ENCODE data around the gene OXNAD1.
A peak's percentile ranks its signal among the peaks of the same experiment; 100 is the strongest.
"Not testable (repeated sequence)": the region's sequence is repeated elsewhere in the genome, so short reads cannot be mapped to it uniquely, and the experiment has no call there.

OXNAD1 gene

GRCh38 chr3:16303037-16303575 is 38.1 kb downstream of the OXNAD1 start:
- no peak for DNase-seq (ENCODE audit: low read depth in 2 of 2)

DNA sequence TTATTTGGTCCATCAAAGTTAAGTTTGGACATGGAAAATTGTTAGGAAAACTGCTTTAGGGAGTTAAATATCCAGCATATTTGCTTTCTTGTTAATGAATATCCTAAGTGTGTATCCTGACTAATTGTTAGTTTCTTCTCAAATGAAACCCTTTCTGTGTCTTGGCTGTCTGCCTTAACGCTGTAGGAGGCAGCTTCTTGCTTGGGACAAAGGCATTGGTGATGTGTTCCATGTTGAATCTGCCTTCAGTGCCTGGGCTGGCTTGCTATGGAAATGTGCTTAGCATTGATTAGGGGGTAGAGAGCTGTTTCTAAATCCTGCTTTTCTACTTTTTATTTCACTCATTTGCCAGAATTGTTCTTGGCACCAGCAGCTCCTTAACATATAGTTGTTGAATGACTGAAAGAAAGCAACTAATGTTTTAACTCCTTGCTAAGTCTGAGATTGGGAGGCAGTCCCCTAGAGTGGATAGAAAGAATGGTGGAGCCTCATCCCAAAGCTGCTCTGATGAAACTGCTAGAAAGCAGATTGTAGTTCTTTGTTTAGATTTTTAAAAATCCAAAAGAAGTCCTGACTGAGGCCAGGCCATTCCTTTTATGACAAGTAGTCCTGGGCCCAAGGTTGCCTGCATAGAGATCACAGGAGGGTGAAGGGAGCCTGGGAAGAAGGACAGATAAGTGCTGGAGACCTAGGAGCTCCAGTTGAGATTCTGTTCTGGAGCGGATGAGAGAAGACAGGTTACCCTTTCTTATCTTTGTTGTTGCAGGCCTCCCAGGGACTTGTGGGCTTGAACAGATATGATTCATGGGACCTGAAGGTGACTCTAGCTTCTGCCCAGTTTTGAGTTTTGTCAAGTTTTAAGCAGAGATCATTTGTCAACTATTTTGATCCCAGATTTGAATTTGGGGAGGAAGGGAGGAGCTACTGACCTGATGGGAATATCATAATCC is 39.3 kb downstream of the OXNAD1 start:
- DNase-seq (ENCODE audit: low read depth in 2 of 2) = no peak

GRCh38 chr3:16305111-16305541 is 40.1 kb downstream of the OXNAD1 start:
- DNase-seq (ENCODE audit: low read depth in 2 of 2) = peak in 1 of 2 donors; percentile 35

DNA sequence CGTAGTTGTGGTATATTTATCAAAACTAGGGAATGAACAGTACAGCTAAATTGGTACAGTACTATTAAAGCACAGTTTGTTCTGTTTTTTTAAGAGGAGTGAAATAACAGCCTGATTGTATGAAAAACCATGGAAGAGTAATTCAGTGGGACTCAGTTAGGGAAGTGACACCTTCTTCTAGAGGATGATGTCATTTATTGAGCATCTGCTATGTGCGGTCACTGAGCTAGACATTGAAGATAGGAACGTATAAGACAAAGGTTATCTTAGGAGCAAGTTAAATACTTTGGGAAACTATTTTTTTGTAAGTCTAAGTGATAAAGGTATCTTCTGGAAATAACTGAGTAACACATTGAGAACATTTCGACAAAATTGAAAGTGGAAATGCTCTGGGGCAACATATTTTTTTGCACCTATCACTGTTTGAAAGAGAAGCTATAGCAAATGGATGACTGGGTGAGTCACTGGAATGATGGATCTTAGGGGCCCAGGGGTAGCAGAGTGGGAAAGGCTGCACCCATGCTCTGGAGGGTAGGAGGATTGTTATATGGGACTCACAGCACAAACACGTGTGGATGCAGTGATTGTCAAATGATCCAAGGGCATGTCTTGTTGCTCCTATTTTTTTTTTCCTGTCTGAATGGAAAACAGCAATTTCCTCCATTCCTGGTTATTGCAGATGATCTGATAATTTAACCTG is 43.0 kb downstream of the OXNAD1 start:
- no peak for DNase-seq (ENCODE audit: low read depth in 2 of 2)

GRCh38 chr3:16308727-16309126 is 43.7 kb downstream of the OXNAD1 start:
- no peak for DNase-seq (ENCODE audit: low read depth in 2 of 2)

GRCh38 chr3:16309558-16309957 is 44.5 kb downstream of the OXNAD1 start:
- no peak for DNase-seq (ENCODE audit: low read depth in 2 of 2)

DNA sequence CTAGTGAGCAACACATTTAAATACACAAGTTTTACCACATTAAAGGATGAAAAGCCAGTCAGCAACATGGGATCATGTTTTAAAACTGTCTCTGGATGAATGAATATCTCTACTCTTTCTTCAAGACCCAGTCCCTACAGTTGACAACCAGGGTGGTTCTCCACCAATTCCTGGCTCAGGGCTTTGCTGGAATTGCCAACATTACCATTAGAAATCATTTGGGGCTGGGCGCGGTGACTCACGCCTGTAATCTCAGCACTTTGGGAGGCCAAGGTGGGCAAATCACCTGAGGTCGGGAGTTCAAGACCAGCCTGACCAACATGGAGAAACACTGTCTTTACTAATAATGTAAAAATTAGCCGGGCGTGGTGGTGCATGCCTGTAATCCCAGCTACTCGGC is 45.5 kb downstream of the OXNAD1 start:
- DNase-seq (ENCODE audit: low read depth in 2 of 2) = not testable (repeated sequence)

- no peak for DNase-seq (ENCODE audit: low read depth in 2 of 2)
These were observed 47.0 kb downstream of the OXNAD1 start for GRCh38 chr3:16311960-16312451.

DNA sequence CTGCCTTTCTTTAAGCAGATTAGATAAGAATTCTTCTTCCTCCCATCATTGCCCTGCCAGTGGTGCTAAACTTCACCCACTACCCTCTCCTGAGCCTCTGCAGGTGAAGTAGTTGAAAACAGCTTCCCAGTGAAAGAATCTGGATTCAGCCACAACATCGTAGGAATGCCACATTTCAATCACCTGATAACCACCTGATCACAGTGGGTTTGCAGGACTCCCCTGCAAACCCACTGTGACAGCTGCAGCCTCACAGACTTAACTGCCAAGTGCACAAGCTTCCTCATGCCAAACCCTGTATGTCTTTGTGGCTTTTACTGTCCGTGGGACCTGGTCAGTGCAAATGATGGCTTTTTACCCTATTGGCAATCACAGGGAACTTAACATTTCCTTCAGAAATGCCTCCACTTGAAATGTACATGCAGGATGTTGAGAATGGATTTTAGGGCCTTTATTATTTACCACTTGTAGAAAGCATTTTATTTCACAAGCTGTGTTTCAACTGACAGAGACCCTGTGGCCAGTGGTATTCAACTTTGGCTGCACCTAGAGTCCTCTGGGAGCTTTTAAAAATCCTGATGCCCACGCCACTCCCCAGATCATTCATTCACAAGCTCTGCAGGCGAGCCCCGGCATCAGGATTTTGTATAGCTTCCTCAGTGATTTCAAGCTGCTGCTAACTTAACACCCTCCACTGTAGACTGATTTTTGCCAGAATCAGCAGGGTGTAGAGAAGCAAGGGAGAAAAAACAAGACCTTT is 49.1 kb downstream of the OXNAD1 start:
- no peak for DNase-seq (ENCODE audit: low read depth in 2 of 2)

DNA sequence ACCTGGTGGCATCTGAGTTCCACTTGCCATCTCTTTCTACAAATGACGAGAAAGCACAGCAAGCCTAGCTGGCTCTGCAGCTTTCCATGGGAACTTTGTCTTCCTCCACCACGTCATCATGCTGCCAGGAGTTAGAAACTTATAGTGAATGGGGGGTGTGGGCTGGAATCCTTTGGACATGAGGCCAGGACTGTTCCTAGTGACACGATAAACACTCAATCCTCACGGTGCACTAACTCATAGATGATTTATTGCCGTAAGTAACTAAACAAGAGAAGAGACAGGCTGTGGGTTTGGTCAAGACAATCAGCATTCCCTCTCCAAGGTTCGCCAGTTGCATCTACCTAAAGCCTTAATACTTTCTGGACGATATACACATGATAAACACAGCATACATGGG is 50.6 kb downstream of the OXNAD1 start:
- no peak for DNase-seq (ENCODE audit: low read depth in 2 of 2)

- DNase-seq (ENCODE audit: low read depth in 2 of 2) = no peak
These were observed 51.4 kb downstream of the OXNAD1 start for GRCh38 chr3:16316396-16316795.

DNA sequence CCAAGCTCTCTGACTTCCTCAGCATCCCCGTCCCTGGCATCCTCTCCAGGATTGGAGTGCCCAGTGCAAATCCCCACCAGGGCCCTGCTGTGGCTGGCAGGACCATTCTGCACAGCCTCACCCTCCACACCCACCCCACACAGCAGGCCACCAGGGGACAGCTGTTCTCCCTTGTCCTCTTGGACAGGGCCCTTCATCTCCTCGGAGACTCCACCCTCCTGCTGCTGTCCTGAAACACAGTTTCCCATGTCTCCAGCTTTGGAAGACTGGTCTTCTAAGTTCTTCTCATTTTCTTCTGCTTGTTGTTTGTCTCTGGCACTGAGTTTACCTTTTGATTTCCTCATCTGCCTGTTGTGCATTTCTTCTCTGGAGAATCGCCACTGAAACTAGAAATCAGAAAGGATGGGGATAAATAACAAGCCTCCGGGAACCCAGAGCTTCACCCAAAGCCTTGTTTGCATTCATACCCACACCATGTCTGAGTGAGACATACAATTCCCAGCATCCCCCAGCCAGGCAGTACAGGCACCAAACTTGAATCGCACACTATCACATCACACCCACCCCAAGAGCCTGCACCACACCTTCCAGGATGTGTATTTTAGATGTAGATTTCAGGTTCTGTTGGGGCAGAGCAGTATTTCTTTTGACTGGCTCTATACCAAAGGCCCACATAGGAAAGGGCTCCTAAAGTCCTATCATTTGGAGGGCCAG is 52.0 kb downstream of the OXNAD1 start:
- no peak for DNase-seq (ENCODE audit: low read depth in 2 of 2)

GRCh38 chr3:16317561-16317945 is 52.5 kb downstream of the OXNAD1 start:
- no peak for DNase-seq (ENCODE audit: low read depth in 2 of 2)

- DNase-seq (ENCODE audit: low read depth in 2 of 2) = no peak
These were observed 53.2 kb downstream of the OXNAD1 start for GRCh38 chr3:16318176-16318575.

GRCh38 chr3:16319307-16319706 is 54.3 kb downstream of the OXNAD1 start:
- DNase-seq (ENCODE audit: low read depth in 2 of 2) = peak; percentile 84 to 86

- no peak for DNase-seq (ENCODE audit: low read depth in 2 of 2)
These were observed 54.7 kb downstream of the OXNAD1 start for GRCh38 chr3:16319723-16320122.

DNA sequence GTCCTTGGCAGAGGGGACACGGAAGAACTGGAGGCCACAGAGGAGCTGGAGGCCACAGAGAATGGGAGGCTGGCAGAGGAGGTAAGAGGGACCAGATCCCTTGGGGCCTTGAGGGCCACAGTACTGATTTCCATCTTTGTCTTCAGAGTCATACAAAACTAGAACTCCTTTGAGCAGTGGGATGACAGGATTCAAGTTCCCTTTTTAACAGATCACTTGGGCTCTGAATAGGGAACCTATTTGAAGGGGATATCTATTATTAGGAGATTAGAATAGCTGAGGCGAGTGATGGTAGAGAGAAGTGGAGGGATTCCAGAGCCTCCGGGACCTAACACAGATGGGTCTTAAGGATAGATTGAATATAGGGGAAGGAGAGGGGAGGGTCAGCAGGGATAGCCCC is 55.7 kb downstream of the OXNAD1 start:
- no peak for DNase-seq (ENCODE audit: low read depth in 2 of 2)

- no peak for DNase-seq (ENCODE audit: low read depth in 2 of 2)
These were observed 57.2 kb downstream of the OXNAD1 start for GRCh38 chr3:16322189-16322588.

GRCh38 chr3:16323737-16324136 is 58.7 kb downstream of the OXNAD1 start:
- DNase-seq (ENCODE audit: low read depth in 2 of 2) = no peak

DNA sequence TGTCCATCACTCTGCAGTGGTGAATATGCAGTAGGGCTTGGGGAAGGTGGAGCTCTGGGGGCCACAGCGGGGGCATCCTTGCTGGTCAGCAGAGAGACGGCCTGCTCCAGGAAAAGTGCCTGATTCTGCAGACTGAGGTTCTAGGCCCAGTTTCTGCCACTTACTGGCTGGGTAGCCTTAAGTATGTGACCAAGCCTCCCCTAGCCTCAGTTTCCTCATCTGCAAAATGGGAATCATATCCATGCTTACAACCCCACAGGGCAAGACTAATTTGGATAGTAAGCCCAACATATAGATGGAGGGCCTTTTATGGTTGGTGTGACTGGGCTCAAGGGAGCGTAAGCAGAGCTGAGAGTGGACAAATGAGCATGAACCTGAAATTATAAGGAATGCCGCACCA is 60.8 kb downstream of the OXNAD1 start:
- DNase-seq (ENCODE audit: low read depth in 2 of 2) = no peak

- DNase-seq (ENCODE audit: low read depth in 2 of 2) = no peak
These were observed 61.8 kb downstream of the OXNAD1 start for GRCh38 chr3:16326724-16327349.

Data from stimulated activated CD4-positive, alpha-beta T cell treated with anti-CD3 and anti-CD28 coated beads, Interleukin-15, amount 100 ng/mL, for 48 hours (primary cell).